H9 (cell line): Measurements from ENCODE around the gene TMEM80. TPM values are rescaled to one million over a fixed set of nuclear protein-coding genes. Genes with fewer than 3 reads are reported as not detected.
A peak's percentile ranks its signal among the peaks of the same experiment; 100 is the strongest.

Source experiments
- DNase-seq: peaks from one replicate; pipeline ENCODE4 v3.0.0-alpha.2; 2017
- H2AFZ ChIP-seq: one replicate; pipeline ENCODE4 v1.6.1; 2013; ENCODE audit warnings: mild to moderate bottlenecking, low read length, control low read depth, moderate library complexity
- H2AK5ac ChIP-seq: 2 replicates; pipeline ENCODE4 v1.6.1; 2013; ENCODE audit warnings: low read length, control low read depth, mixed read lengths; ENCODE audit not compliant: insufficient read length
- H2BK120ac ChIP-seq: one replicate; pipeline ENCODE4 v1.6.1; 2013; ENCODE audit warnings: low read depth, mild to moderate bottlenecking, low read length, control low read depth, inconsistent platforms; ENCODE audit not compliant: poor library complexity, severe bottlenecking
- H2BK12ac ChIP-seq: 2 replicates; pipeline ENCODE4 v1.6.1; 2013; ENCODE audit warnings: low read length, control low read depth, mixed read lengths, low read depth; ENCODE audit not compliant: insufficient read length
- H2BK15ac ChIP-seq: 2 replicates; pipeline ENCODE4 v1.6.1; 2013; ENCODE audit warnings: low read depth, low read length, control low read depth
- H2BK20ac ChIP-seq: one replicate; pipeline ENCODE4 v1.6.1; 2013; ENCODE audit warnings: low read depth, mild to moderate bottlenecking, low read length, control low read depth, inconsistent platforms; ENCODE audit not compliant: poor library complexity, severe bottlenecking
- H2BK5ac ChIP-seq: 2 replicates; pipeline ENCODE4 v1.6.1; 2013; ENCODE audit warnings: low read length, control low read depth, mixed read lengths; ENCODE audit not compliant: insufficient read length
- H3K14ac ChIP-seq: 2 replicates; pipeline ENCODE4 v1.6.1; 2013; ENCODE audit warnings: low read length, control low read depth; ENCODE audit not compliant: insufficient read depth
- H3K18ac ChIP-seq: 2 replicates; pipeline ENCODE4 v1.6.1; 2013; ENCODE audit warnings: low read depth, mild to moderate bottlenecking, mixed read lengths, low read length, control low read depth; ENCODE audit not compliant: insufficient read length
- H3K23ac ChIP-seq: 2 replicates; pipeline ENCODE4 v1.6.1; 2013; ENCODE audit warnings: low read length, control low read depth, mixed read lengths, low read depth; ENCODE audit not compliant: insufficient read length
- H3K23me2 ChIP-seq: 2 replicates; pipeline ENCODE4 v1.6.1; 2013; ENCODE audit warnings: low read depth, mild to moderate bottlenecking, mixed read lengths, low read length, control low read depth; ENCODE audit not compliant: insufficient read length, poor library complexity, severe bottlenecking
- H3K27ac ChIP-seq: 2 replicates; pipeline ENCODE4 v1.5.1; 2013; ENCODE audit warnings: low read length, control low read depth, mixed read lengths, low read depth; ENCODE audit not compliant: insufficient read length
- H3K27me3 ChIP-seq: 2 replicates; pipeline ENCODE4 v1.6.1; 2013; ENCODE audit warnings: low read length, control low read depth, inconsistent platforms; ENCODE audit not compliant: insufficient read depth
- H3K4ac ChIP-seq: 2 replicates; pipeline ENCODE4 v1.6.1; 2013; ENCODE audit warnings: low read depth, mild to moderate bottlenecking, control low read depth, inconsistent platforms, low read length, moderate library complexity
- H3K4me1 ChIP-seq: 2 replicates; pipeline ENCODE4 v1.6.1; 2013; ENCODE audit warnings: low read length, control low read depth, inconsistent platforms; ENCODE audit not compliant: insufficient read depth
- H3K4me2 ChIP-seq: 2 replicates; pipeline ENCODE4 v1.6.1; 2013; ENCODE audit warnings: low read length, control low read depth, mixed read lengths; ENCODE audit not compliant: insufficient read length, insufficient read depth
- H3K56ac ChIP-seq: 2 replicates; pipeline ENCODE4 v1.6.1; 2013; ENCODE audit warnings: low read depth, mild to moderate bottlenecking, mixed read lengths, low read length, control low read depth; ENCODE audit not compliant: insufficient read length
- H3K79me1 ChIP-seq: 2 replicates; pipeline ENCODE4 v1.6.1; 2013; ENCODE audit warnings: low read depth, mild to moderate bottlenecking, moderate library complexity, low read length, control low read depth, inconsistent platforms; ENCODE audit not compliant: insufficient read depth, poor library complexity, severe bottlenecking
- H3K79me2 ChIP-seq: 2 replicates; pipeline ENCODE4 v1.6.1; 2013; ENCODE audit warnings: low read length, control low read depth, inconsistent platforms; ENCODE audit not compliant: insufficient read depth
- H3K9ac ChIP-seq: 2 replicates; pipeline ENCODE4 v1.6.1; 2013; ENCODE audit warnings: low read length, control low read depth, mixed read lengths; ENCODE audit not compliant: insufficient read length; ENCODE audit errors: extremely low read depth
- H3K9me3 ChIP-seq: one replicate; pipeline ENCODE4 v1.6.1; 2013; ENCODE audit warnings: low read depth, low read length, inconsistent platforms; ENCODE audit not compliant: control insufficient read depth
- H3T11ph ChIP-seq: one replicate; pipeline ENCODE4 v1.6.1; 2013; ENCODE audit warnings: mild to moderate bottlenecking, low read length, control low read depth, inconsistent platforms
- H4K20me1 ChIP-seq: one replicate; pipeline ENCODE4 v1.6.1; 2013; ENCODE audit not compliant: control insufficient read depth, insufficient read length, insufficient read depth
- H4K5ac ChIP-seq: 2 replicates; pipeline ENCODE4 v1.6.1; 2013; ENCODE audit warnings: low read depth, mild to moderate bottlenecking, mixed read lengths, low read length, control low read depth; ENCODE audit not compliant: insufficient read length
- H4K8ac ChIP-seq: replicated peaks from 2 replicates; pipeline ENCODE4 v1.6.1; 2013; ENCODE audit warnings: low read length, control low read depth, mixed read lengths, low read depth; ENCODE audit not compliant: insufficient read length
- H4K91ac ChIP-seq: 2 replicates; pipeline ENCODE4 v1.6.1; 2013; ENCODE audit warnings: low read depth, mild to moderate bottlenecking, moderate library complexity, mixed read lengths, low read length, control low read depth; ENCODE audit not compliant: insufficient read length
- H3K27ac Mint-ChIP-seq, 3 experiments: 2 replicates in 2 of 3; 3 replicates in 1 of 3; pipeline ENCODE4 v1.8.0; 2020 to 2021; ENCODE audit warnings: mixed read lengths in 3 of 3, mild to moderate bottlenecking in 1 of 3, moderate library complexity in 1 of 3
- H3K27me3 Mint-ChIP-seq: 2 replicates; pipeline ENCODE4 v1.8.0; 2021; ENCODE audit warnings: low read depth, mild to moderate bottlenecking, moderate library complexity, mixed read lengths
- H3K36me3 Mint-ChIP-seq, 3 experiments: 2 replicates in 2 of 3; 3 replicates in 1 of 3; pipeline ENCODE4 v1.8.0; 2020 to 2021; ENCODE audit warnings: low read depth in 3 of 3, mixed read lengths in 3 of 3; ENCODE audit not compliant: insufficient read depth in 1 of 3
- H3K4me1 Mint-ChIP-seq, 2 experiments: 2 replicates each; pipeline ENCODE4 v1.8.0; 2020; ENCODE audit warnings: mixed read lengths in 2 of 2
- H3K4me3 Mint-ChIP-seq, 2 experiments: 2 replicates in 1 of 2; 3 replicates in 1 of 2; pipeline ENCODE4 v1.8.0; 2020 to 2021; ENCODE audit warnings: mild to moderate bottlenecking in 2 of 2, mixed read lengths in 2 of 2, moderate library complexity in 1 of 2
- H3K9me3 Mint-ChIP-seq, 2 experiments: 2 replicates in 1 of 2; 3 replicates in 1 of 2; pipeline ENCODE4 v1.8.0; 2020; ENCODE audit warnings: mild to moderate bottlenecking in 2 of 2, mixed read lengths in 2 of 2, moderate library complexity in 1 of 2
- CTCF ChIP-seq: fragments of 200-600 bp; sonication (generic); conservative IDR thresholded peaks from 3 replicates; pipeline ENCODE4 v1.8.0; 2021; ENCODE audit warnings: antibody characterized with exemption, mild to moderate bottlenecking
- WGBS: extraction: QIAGEN DNeasy Blood & Tissue Kit; methylation state at CpG from one replicate; pipeline ENCODE4 v1.1.7; 2013; ENCODE audit warnings: missing lambda C conversion rate, low lambda C conversion rate, mixed read lengths; ENCODE audit not compliant: insufficient read length; ENCODE audit errors: extremely low coverage; 5-methylcytosine and 5-hydroxymethylcytosine counted together
- total RNA-seq: library from RNA; stranded (reverse); gene quantifications from 2 replicates; pipeline ENCODE4 v1.2.1, GENCODE V29; 2021

The TMEM80 gene
- total RNA-seq, 1 experiment from 2014 or later: 23.6 TPM

DNA sequence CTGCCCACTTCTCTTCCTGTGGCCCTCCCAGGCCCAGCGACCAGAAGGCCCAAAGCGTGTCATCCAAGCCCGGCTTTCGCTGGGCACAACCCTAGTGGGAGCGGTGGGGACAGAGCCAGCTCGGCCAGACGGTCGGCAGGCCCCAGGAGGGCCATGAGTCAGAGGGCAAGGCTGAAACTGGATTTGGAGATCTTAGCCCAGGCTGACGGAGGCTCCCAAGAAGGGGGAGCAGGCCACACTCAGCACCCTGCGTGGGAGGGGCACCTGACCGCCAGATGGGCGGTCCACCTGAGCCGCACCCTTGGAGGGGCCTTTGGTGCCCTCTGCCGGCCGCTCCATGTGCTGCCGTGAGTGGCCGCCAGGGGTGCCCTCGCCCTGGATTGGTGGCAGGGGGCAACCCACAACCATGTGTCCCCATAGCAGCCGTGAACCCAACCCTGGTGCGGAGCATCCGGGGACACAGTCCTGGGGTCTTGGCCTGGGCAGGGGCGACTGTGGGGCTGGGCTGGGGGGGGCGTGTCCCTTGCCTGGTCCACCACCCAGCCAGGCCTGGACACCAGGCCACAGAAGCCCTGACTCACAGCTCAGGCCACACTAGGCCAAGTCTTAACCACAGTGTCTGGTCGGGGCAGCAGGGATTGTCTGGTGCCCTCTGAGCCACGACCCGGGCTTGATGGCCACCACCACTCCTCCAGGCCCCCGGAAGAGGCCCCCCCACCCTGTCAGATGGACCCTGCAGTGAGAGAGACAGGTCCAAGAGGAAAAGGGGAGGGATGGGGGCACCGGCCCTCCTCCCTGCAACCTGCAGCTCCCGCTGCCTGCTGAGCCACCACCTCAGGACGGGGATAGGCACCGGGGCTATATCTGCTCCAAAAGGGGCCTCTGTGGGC lies 32.5 kb downstream of the TMEM80 start:
- H4K20me1 ChIP-seq: no peaks in the 10 kb centered on the region
- H2BK120ac ChIP-seq: no peak overlapping the region
- no peak overlapping the region for H3K4me3 Mint-ChIP-seq
- no peak overlapping the region for H2BK12ac ChIP-seq
- no peak overlapping the region for H2BK5ac ChIP-seq
- H3K18ac ChIP-seq: no peak overlapping the region
- H3K23ac ChIP-seq: no peak overlapping the region
- H3K9me3 ChIP-seq: no peaks in the 10 kb centered on the region
- no peaks in the 10 kb centered on the region for H3K79me1 ChIP-seq
- H2AFZ ChIP-seq: no peak overlapping the region
- H2BK20ac ChIP-seq: no peak overlapping the region
- H3K9me3 Mint-ChIP-seq: no peaks in the 10 kb centered on the region
- H3K27ac Mint-ChIP-seq: no peak overlapping the region
- H3K56ac ChIP-seq: no peak overlapping the region
- H3K23me2 ChIP-seq: peaks cover 7% of the 10 kb centered on the region
- no peak overlapping the region for H3K9ac ChIP-seq
- WGBS: no CpG with 5 or more reads among the region's 31 CpGs
- H3T11ph ChIP-seq: no peak overlapping the region
- peak; percentile 100 for TF ChIP-seq CTCF
- no peaks in the 10 kb centered on the region for H3K79me2 ChIP-seq
- no peak overlapping the region for H4K8ac ChIP-seq
- no peaks in the 10 kb centered on the region for H3K27me3 ChIP-seq
- H3K4me1 Mint-ChIP-seq: peaks cover 5 to 18% of the 10 kb centered on the region in 2 experiments; a peak in 3 of 4 replicates
- H3K27ac ChIP-seq: no peak overlapping the region
- no peak overlapping the region for H2AK5ac ChIP-seq
- peaks cover 0 to 6% (median 0%) of the 10 kb centered on the region in 3 experiments; a peak in 2 of 7 replicates for H3K36me3 Mint-ChIP-seq
- no peaks in the 10 kb centered on the region for H3K4me1 ChIP-seq
- H3K4ac ChIP-seq: no peak overlapping the region
- no peak overlapping the region; the same call in 1 of the 2 replicates for H3K14ac ChIP-seq
- H3K4me2 ChIP-seq: no peak overlapping the region
- H2BK15ac ChIP-seq: no peak overlapping the region
- peaks cover 3% of the 10 kb centered on the region; the same call in 1 of the 2 replicates for H3K27me3 Mint-ChIP-seq
- H4K5ac ChIP-seq: no peak overlapping the region
- DNase-seq: peak; percentile 89
- no peak overlapping the region for H4K91ac ChIP-seq
